GM12864 (cell line): ENCODE measurements around the gene CD8B.

Experiments
- DNase-seq: peaks from one replicate; pipeline ENCODE4 v3.0.0-alpha.2; 2011; ENCODE audit warnings: low read depth
- H3K4me3 ChIP-seq: 2 replicates; pipeline ENCODE4 v1.5.1; 2011; ENCODE audit warnings: mild to moderate bottlenecking, low read depth, low read length, control low read depth
- CTCF ChIP-seq: IDR thresholded peaks from 2 replicates; pipeline ENCODE4 v1.5.1; 2011; ENCODE audit warnings: low read depth, mild to moderate bottlenecking, moderate library complexity, low read length, control low read depth, inconsistent platforms; ENCODE audit errors: missing control alignments

Gene CD8B

GRCh38 chr2:86782748-86783147 is 78.9 kb downstream of the CD8B start:
- no peak overlapping the region for H3K4me3 ChIP-seq
- TF ChIP-seq CTCF = no peak
- no peak for DNase-seq

GRCh38 chr2:86781363-86781762 is 80.3 kb downstream of the CD8B start:
- no peak overlapping the region for H3K4me3 ChIP-seq
- TF ChIP-seq CTCF = no peak
- DNase-seq = no peak

- DNase-seq = no peak
- no peak overlapping the region for H3K4me3 ChIP-seq
- no peak for TF ChIP-seq CTCF
Measured at GRCh38 chr2:86779971-86780370, 81.7 kb downstream of the CD8B start.

- no peak for DNase-seq
- TF ChIP-seq CTCF = no peak
Measured at GRCh38 chr2:86778957-86779356, 82.7 kb downstream of the CD8B start.

GRCh38 chr2:86776532-86776931 is 85.2 kb downstream of the CD8B start:
- TF ChIP-seq CTCF = no peak
- DNase-seq = no peak
- H3K4me3 ChIP-seq = no peak overlapping the region

More at GRCh38 chr2:86778957-86779356, 82.7 kb downstream of the CD8B start:
- no peak overlapping the region for H3K4me3 ChIP-seq

GRCh38 chr2:86775338-86775737 is 86.3 kb downstream of the CD8B start:
- no peak for DNase-seq
- TF ChIP-seq CTCF = no peak
- H3K4me3 ChIP-seq = no peak overlapping the region

- no peak for TF ChIP-seq CTCF
- no peak for DNase-seq
- no peak overlapping the region for H3K4me3 ChIP-seq
Measured at GRCh38 chr2:86774862-86775261, 86.8 kb downstream of the CD8B start.
